GM12873 (cell line): ENCODE data around the gene KRT6C.

Experiments
- TF ChIP-seq, protein P1 (sequence below): IDR thresholded peaks from 2 replicates; pipeline ENCODE4 v1.5.1; 2012; ENCODE audit warnings: low read depth, mild to moderate bottlenecking, moderate library complexity, low read length, control low read depth; ENCODE audit not compliant: insufficient read depth; ENCODE audit errors: missing control alignments

The KRT6C gene

DNA sequence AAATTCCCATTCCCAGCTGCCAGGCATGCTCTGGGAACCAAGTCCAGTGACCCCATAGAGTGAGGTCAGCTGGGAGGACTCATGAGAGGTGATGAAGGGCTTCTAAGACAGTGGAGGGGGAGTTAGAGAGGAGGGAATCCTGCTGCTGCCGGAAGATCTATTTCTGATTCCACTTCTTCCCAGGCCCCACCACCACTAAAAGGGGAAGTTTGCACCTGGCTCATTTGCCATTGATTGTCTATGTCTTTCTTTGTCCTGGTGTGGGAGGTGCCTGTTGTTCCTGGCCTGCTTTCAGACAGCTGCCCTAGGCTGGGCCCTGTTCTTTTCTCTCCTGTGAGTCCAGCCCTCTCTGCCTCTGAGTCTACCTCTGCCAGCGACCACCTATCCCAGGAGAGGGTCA lies 22.4 kb upstream of the KRT6C start:
- TF ChIP-seq, protein P1, sequence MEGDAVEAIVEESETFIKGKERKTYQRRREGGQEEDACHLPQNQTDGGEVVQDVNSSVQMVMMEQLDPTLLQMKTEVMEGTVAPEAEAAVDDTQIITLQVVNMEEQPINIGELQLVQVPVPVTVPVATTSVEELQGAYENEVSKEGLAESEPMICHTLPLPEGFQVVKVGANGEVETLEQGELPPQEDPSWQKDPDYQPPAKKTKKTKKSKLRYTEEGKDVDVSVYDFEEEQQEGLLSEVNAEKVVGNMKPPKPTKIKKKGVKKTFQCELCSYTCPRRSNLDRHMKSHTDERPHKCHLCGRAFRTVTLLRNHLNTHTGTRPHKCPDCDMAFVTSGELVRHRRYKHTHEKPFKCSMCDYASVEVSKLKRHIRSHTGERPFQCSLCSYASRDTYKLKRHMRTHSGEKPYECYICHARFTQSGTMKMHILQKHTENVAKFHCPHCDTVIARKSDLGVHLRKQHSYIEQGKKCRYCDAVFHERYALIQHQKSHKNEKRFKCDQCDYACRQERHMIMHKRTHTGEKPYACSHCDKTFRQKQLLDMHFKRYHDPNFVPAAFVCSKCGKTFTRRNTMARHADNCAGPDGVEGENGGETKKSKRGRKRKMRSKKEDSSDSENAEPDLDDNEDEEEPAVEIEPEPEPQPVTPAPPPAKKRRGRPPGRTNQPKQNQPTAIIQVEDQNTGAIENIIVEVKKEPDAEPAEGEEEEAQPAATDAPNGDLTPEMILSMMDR, result no peak

DNA sequence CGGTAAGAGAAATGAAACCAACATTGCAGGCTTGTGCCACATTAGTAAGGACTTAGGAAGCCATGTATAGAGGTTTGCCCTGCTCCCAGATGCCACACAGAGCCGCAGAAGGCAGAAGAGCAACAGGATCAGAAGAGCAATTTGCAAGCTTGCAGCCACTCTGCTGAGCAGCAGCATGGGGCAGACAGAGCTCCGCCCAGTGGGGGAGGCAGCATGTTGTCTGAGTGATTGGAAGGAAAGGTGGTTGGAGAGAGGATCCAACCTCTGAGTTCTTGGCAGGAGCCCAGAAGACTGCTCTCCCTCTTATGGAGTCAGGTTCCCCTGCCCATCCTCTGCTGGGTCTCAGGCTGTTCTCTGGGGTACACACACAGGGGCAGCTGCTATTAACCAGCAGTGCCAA lies 21.8 kb upstream of the KRT6C start:
- TF ChIP-seq, protein P1, result peak; percentile 5

DNA sequence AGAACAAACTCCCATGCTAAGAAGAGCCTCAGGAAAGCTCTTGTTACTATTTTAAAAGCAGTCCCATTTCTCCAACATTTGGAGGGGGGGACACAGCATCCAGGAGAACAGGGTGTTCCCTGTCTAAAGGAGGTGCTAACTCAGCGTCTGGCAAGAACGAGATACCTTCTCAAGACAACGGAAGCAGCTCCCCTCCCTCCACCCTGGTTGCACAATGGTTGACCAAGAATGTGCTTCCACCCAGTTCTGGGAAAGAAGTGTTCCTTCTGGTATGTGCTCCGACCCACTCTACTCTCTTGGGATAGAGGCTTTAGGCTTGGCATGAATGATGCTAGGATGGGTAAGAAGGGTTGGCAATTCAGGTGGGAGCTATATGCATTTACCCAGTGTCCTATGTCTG lies 20.9 kb upstream of the KRT6C start:
- TF ChIP-seq, protein P1, result no peak

DNA sequence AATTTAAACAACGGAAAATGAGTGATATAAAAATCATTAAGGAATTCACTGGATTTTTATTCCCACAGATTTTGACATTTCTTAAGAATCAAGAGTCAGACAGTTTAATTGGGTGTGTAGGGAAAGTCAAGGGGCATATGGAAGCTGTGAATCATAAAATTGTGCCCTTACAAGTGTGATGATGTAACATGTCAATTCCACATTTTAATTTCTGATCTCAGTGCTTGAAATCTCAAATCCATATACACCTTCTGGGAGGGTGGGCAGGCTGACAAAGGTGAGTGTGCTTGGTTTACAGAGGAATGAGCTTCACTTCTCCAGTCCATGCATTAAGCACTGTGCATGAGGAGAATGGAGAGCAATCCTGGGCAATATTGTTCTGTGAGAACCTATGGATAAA lies 20.5 kb upstream of the KRT6C start:
- TF ChIP-seq, protein P1, result no peak

DNA sequence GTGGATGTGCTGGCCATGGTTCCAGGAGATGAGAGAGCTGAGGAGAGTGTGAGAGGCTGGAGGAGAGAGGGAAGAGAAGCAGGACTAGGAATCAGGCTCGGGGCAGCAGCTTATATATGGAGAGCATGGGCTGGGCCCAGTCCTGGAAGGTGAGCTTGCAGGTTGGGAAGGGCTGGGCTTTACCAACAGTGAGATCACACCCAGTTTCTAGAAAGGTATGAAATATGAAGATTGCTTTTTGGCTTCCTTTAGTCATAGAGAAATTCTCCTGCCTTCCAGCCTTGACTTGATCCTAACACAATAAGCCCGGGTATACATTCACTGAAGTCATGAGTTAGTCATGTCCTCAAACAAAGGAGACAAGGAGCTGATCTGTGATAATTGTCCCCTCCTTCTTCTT lies 19.6 kb upstream of the KRT6C start, which contains the start of gene KRT6A:
Gene KRT6A, minus strand, starts transcription at position 86 of the 400 bp plus-strand sequence. Its CDS starts 69 bp downstream, at position 17.
- TF ChIP-seq, protein P1, result no peak

DNA sequence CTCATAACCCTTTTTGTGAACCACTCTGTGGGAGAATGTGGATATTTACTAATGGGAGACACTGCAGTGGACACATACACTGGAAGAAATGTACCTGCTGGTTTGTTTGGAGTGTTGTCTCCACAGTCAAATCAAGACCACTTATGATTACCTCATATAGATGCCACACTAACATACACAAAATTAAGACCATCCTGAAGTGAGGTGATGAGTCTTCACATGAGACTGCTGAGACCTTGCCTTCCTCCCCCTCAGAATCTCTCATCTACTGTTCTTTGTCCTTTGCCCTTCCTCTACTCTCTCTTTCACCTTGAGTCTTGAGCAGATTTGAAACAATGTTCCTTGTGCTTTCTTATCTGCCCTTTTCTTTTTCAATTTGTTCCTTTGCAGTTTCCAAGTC lies 15.1 kb upstream of the KRT6C start:
- TF ChIP-seq, protein P1, result no peak

DNA sequence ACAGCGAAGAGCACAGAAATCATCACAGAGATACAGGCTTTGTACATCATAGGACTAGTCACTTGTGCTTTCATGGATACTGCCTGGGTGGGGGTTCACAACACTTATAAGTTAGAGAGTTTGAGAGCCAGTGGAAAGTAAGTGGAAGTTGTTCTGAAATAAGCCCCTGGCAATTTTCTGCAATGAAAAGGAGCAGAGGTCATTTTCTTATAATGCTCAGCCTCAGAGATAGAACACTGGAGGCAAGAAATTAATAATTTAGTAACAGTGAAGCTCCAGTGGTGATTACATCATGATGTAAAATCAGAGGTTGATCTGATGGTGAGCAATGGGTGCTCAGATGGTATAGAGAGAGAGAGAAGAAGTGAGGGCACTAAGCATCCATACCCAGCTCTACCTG lies 13.6 kb upstream of the KRT6C start:
- TF ChIP-seq, protein P1, result no peak
